GM12801 (cell line): Measurements from ENCODE around the gene TEX13D.

Source experiments
- TF ChIP-seq, protein P1 (sequence below): IDR thresholded peaks from one replicate; pipeline ENCODE4 v1.5.1; 2011; ENCODE audit warnings: control low read depth; ENCODE audit not compliant: insufficient read length; ENCODE audit errors: extremely low read depth

Gene TEX13D

DNA sequence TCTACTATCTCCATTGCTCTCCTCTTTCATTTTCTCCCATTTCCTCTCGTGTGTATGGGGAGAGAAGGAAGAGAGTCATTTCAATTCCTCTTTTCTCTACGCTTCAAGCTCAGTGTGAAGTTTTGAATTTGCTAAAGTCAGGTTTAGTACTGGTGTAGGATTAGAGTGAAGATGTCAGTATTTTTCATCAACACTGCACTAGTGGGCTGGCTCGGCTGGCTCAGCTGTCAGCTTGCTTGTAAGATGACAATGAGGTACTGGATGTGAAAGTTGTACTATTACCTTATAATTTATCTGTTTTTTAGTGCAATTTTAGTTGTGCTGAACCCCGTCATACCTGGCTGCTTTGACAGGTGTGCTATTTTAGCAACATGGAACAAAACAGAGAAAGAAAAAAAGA, 11.8 kb downstream of the TEX13D start:
- TF ChIP-seq, protein P1, sequence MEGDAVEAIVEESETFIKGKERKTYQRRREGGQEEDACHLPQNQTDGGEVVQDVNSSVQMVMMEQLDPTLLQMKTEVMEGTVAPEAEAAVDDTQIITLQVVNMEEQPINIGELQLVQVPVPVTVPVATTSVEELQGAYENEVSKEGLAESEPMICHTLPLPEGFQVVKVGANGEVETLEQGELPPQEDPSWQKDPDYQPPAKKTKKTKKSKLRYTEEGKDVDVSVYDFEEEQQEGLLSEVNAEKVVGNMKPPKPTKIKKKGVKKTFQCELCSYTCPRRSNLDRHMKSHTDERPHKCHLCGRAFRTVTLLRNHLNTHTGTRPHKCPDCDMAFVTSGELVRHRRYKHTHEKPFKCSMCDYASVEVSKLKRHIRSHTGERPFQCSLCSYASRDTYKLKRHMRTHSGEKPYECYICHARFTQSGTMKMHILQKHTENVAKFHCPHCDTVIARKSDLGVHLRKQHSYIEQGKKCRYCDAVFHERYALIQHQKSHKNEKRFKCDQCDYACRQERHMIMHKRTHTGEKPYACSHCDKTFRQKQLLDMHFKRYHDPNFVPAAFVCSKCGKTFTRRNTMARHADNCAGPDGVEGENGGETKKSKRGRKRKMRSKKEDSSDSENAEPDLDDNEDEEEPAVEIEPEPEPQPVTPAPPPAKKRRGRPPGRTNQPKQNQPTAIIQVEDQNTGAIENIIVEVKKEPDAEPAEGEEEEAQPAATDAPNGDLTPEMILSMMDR, result no peak

DNA sequence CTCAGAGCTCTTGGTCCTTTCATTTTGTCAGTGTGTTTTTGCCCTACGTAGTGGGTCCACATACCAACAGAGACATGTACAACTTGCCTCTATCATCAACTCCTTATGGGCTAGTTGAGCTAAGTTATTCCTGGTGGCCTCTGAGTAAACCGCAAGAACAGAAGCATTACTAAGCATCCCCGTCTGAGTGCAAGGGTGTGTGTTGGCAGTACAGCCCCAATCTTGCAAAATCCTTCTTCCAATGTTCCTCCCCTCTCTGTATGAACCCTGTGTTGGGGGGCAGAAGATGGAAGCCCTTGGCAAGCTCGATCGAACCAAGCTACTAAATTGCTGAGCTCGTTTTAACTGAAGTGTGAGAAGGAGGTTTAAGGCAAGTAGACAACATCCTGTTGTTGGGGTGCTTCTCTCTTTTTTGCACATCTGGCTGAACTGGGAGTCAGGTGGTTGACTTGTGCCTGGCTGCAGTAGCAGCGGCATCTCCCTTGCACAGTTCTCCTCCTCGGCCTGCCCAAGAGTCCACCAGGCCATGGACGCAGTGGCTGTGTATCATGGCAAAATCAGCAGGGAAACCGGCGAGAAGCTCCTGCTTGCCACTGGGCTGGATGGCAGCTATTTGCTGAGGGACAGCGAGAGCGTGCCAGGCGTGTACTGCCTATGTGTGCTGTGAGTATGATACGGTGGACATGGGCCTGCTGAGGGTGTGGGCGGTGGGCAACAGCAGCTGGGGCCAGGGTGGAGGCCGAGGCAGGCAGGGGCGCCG, 13.8 kb downstream of the TEX13D start, which contains the start of gene SH2D1A:
SH2D1A (plus strand) TSS at position 447 of the 760 bp plus-strand sequence; CDS start at position 527, 80 bp downstream.
- TF ChIP-seq, protein P1, result no peak

DNA sequence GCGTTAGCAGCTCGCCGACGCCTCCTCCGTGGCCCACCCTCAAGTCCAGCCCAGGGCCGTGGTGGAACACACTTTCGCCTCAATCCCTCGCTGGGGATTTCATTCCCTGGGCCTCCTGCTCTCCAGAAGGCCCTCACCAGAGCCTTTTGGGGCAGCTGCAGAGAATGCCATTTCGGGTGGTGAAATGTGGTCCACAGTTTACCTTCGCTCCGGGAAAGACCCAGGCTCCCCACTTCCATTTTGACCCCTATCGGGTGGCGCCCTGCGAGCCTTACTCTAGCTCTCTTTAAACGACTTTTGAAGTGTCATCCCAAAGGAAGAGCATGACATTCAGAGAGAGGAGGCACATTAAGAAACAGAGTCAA, 14.4 kb downstream of the TEX13D start:
- TF ChIP-seq, protein P1, result no peak

DNA sequence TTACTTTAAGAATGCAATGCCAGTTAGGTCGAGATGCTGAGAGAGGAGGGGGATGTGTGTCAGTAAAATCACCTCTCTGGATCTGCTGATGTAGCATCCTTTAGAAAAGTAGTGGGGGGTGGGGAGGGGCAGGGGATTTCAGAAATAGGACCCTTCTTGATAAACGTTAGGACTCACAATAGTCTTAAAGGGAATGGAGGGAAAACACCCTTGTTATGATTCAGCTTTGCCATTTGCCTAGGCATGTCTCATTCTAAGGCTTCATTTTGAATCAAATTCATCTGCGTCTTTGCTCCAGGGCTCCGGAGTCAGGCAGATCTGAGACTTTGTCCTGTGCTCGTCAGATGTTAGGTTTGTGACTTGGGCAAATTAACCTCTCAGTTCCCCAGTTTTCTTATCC, 14.8 kb downstream of the TEX13D start:
- TF ChIP-seq, protein P1, result no peak

DNA sequence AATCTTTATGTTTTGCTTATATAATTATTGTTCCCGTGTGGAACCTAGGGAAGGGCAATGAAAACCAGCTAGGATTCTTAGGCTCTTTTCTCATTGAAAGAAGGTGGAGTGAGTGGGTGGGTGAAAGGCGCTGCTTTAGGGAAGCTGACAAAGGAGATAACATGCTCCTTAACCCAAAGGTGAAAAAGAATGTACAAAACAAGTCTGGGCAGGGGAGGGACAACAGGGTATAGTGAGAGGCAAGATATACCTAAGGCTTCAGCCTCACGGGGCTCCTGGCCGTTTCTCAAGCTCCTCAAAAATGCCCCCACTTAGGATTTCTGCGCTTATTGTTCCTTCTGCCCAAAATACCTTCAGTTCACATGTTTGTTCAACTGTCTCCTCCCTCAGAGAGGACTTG, 15.7 kb downstream of the TEX13D start:
- TF ChIP-seq, protein P1, result no peak

DNA sequence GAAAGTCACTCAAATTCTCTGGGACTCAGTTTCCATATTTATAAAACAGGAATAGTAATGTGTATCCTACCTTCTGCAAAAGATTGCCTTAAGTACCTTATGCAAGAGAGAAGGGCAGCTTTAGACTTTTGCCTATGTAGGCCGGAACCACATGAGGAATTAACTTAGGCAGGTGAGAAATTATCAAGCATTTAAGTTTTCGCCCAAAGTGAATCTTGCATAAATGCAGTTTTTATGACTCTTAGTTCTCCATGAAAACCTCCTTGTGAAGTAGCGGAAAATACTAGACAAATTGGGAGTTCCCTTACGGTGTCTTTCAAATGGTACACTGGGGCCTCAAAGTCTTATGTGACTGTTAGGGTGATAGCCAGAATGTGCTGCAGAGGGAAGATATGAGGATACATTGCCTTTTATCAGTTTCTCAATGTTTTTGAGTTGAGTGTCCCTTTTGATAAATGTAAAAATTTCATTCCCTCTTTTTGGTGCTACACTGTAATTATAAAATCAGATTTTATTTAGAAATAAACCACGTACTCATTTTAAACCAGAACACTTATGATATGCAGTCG, 16.5 kb downstream of the TEX13D start:
- TF ChIP-seq, protein P1, result no peak

DNA sequence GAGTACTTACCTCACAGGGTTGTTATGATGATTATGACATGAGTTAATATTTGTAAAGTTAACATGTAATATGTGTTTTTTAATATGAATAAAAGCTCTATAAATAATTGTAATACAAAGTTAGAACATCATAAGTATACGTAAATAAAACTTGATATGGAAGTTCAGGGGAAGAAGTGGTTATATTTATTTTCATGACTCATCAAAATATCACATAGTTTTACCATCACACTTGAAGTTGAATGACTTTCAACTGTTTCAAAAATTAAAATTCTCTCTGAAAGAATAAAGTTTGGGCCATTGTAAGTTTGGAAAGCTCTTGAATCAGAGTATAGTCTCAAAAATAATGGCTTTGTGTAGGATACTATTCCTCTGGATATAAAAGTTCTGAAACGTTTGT, 22.2 kb downstream of the TEX13D start:
- TF ChIP-seq, protein P1, result no peak
